SIG-M5 (cell line): ENCODE results near the gene VEGFC.

Experiments used
- DNase-seq: peaks from one replicate; lab custom pipeline; 2025; lab: John Stamatoyannopoulos, UW

The VEGFC gene

DNA sequence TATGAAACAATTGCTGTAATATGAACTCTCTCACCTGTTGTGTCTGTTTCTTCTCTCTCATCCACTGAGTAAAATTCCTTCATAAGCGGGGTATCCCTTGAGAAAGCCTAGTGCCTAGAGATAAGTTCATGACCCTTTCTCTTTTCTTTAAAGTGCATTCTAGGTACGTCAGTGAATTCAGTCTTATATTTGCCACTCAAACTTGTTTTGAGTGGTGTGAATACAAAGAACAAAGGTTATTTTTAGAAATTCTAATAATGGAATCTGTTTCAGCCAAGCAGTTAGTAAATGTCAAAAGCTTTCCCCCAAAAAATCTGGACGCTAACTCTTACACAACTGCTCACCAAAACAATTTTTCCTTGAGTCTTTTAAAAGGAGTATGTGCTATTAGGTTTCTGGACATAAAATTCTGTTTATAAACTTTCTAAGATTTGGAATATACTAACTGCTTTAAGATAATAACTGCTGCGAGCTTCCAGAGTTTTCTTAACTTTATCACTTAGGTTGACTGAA is 112.0 kb downstream of the VEGFC start:
- DNase-seq: no peak

DNA sequence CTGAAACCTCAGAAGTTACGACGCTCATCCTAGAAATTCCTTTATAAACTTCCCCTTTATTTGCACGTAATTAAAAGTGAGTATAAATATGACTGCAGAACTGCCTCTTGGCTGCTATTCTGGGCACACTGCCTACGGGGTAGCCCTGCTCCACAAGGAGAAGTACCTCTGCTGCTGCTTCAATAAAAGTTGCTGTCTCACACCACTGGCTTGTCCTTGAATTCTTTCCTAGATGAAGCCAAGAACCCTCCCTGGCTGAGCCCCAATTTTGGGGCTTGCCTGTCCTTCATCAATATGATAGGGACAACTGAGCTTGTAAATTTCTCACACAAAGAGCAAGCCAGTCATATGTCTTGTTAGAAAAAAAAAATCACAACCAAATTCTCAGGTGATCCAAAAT is 115.8 kb downstream of the VEGFC start:
- DNase-seq: no peak

DNA sequence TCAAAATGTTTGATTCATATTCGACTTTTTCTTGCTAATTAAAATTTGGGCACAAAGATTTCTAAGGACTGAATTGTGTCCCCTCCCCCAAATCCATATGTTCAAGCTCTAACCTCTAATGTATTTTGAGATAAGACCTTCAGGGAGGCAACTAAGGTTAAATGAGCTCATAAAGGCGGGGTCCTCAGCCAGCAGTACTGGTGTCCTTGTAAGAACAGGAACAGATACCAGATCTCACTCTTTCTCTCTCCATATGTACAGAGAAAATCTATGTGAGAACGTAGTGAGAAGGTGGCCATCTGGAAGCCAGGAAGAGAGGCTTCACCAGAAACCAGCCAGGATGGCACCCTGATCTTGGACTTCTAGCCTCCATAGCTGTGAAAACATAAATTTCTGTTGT is 116.9 kb downstream of the VEGFC start:
- no peak for DNase-seq

DNA sequence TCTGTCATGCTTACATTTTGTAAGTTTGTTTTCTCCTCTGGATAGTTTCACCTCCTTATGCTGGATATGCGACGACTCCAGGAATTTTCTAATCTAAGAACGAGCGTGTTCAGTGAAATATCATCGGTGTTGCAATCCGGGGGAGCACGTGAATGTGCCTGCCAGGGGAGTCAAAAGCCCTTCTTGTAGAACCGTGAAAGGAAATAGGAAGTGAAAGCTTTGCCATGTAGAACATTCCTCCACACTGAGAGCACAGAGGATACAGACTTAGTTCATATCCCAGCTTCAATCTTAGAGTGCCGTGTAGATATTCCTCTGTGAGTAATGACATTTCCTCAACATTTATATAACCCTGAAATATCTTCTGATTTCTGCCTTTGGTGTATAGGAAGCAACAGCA is 121.2 kb downstream of the VEGFC start:
- DNase-seq: peak; percentile 60

DNA sequence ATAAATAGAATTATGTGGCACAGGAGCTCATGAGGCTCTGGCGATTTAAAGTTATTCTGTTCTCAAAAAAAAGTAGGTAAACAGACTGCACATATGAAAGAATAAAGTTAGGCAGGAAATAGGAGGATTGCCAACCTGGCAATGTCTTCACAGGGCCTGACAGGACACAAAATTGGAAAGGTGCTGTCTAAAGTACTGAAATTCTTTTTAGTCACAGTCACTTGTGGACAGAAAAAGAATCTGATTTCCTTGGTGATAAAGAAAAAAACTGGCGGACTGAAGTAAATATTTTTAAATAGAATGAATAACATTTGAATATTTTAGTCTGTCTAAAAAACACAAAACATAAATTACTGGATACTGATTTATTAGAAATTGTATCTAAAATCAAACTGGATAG is 124.4 kb downstream of the VEGFC start:
- DNase-seq: no peak

DNA sequence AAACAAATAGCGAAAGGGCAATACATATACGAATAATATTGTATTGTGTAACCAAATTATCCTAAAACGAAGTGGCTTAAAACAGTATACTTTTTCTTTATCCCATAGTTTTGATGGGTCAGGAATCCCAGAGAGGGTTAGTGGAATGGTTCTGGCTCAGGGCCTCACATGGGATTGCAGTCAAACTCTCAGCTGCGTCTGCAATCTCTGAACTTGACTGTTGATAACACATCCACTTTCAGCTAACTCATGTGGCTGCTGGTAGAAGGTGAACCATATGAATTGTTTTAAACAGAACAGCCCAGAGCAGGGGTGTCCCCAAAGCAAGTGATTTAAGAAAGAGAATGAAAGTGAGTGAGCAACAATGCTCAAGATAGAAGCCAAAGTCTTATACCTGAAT is 127.8 kb downstream of the VEGFC start:
- no peak for DNase-seq

DNA sequence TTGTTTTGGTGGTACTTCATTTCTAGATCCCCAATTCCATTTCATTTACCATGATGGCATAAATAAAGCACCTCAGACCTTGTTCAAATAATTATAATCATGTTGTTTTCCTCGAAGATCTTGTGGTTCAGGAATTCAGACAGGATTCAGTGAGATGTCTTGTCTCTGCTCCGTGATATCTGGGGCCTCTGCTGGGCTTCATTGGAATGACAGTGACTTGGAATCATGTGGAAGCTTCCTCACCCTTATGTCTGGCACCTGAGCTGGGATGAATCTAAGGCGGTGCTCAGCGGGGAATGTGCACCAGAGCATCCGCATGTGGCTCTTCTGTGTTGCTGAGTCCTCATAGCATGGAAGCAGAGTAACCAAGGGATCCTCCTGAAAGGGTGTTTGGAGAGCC is 132.2 kb downstream of the VEGFC start:
- DNase-seq: no peak

DNA sequence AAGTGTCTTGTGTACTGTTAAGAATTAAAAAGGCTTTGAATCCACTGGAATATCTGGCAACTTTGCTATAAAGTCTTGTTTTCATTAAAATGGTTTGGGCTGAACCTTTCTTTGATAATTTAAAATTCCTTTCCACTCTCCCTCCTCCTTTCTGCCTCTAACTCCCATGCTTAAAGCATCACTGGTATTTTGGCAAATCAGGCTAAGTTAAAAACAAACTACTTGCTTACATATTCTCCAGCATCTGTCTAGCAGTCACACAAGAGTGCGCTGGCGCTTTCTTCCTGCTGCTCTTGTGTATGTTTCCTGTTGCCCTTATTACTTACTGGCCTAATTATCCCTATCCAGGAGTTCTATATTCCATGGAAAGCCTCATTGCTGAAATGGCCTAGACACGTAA is 136.6 kb downstream of the VEGFC start:
- DNase-seq: no peak

DNA sequence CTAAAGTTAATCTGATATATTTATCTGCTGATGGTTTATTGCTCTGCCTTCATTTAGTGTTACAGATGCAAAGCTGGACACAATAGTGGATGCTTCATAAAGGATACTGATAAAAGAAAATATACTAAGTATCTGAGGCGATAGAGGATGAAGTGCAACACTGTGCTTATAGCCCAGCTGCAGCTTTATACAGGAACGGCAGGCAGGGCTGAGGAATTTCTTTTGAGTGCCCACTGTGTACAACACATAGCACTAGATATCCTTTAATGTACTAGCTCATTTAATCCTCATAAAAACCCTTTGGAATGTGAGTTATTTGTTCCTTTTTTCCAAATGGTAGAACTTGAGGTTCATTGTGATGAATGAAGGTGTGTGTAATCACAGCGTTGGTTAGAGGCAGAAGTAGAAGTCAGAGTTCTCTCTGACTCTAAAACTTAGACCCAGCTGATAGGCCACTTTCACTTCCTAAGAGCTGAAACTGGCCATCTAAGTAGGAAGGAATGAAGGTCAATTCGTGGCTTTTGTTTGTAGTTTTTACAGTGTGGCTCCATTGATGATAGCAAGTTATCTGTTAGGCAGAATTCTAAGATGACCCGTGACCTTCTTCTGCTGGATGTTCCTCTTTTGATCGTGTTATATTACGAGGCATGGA is 138.0 kb downstream of the VEGFC start:
- no peak for DNase-seq

DNA sequence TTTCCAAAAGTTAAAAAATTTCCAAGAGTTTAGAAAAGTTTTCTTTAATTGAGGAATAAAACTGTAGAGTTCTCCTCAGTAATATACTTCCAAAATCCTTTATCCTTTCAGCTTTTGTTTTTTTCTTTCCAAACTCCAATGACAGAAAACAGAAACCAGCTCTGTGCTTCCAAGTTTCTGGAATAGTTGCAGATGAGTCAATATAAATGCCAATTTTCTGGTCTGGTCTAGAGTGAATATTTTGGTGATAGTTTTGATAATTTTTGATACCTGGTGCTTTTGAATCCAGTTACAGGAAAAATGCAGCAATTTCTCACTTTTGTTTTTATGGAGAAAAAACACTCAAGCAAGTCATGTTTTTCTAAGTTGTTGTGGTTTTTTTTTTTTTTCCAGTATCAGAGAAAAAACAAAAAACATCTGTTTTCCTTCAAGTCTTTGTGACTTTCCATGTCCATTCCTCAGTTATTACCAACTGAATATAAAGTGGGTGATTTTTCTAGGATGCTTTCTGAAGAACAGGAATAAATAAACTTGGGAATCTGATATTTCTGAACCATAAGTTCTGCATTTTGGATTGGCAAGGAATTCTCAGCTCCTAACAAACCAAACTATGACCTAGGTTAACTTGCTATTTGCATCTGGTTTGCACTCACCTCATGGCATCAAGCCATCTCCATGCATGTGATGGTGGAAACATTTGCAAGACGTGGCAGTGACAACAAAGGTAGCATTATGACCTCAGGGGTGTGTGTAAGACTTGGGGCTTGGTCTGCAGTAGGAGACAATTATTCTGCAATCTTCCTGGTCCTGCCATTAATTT is 139.1 kb downstream of the VEGFC start:
- DNase-seq: no peak

DNA sequence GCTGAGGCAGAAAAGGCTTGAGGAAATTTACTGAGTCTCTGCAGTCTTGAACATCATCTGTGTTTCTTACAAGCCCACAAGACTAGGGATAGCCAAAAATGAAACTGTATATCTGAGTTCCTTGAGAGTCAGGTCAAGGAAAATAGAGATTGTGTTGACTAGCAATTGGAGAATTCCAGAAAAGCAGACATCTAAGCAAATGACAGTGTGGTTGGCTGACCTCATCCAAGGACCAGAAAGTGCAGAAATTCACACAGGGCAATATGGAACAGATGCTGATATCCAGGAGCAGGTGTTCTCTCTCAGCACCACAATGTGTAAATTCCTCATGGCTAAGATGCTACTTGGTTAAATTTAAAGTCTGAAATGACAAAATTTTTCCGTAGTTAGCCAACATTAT is 146.4 kb downstream of the VEGFC start:
- no peak for DNase-seq

DNA sequence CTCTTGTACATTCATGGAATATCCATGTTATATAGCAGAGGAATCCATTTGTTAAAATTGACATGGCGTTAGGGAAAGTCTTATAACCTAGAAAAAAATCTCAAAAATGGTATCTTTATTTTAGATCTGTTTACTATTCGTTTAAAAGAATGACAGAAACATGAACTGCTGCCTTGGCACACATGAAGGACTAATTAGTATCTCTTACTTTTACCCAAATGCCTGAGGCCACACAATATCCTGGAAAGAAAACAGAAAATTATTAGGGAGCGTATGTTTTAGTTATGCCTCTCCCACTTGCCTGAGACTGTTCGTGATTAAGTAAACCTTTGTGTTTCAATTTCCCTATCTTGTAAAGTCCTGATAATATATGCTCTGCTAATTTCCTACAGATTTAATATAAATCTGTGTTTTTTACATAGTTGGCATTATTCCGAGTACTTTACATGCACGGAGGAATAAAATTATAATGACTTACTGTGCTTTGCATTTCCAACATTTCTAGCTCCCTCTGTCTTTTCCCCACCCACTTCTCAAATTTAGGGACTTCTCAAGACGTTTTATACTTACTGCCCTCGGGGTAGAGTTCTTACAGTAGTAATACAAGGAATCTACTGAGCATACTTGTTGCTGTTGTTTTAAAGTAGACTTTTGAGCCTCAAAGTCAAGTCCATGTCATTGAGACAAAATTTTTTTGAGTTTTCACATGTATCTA is 147.3 kb downstream of the VEGFC start:
- DNase-seq: no peak

DNA sequence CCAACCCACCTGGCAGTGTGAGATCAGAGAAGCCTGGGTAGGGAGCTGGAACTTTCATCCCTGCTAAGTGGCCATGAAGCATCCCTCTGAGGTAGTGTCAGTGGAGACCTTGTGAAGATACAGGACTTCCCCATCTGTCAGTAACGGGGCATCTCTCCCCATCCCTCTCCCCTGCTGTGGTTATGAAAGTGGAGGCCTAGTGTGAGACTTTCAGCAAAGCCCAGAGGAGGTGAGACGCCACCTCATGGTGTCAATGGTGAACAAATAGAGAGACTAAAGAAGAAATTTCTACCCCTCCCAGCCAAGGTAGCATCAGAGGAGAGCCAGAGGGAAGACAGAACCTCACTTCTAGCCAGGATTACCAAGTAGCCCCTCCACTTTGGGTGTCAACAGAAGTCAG is 150.2 kb downstream of the VEGFC start:
- DNase-seq: no peak

DNA sequence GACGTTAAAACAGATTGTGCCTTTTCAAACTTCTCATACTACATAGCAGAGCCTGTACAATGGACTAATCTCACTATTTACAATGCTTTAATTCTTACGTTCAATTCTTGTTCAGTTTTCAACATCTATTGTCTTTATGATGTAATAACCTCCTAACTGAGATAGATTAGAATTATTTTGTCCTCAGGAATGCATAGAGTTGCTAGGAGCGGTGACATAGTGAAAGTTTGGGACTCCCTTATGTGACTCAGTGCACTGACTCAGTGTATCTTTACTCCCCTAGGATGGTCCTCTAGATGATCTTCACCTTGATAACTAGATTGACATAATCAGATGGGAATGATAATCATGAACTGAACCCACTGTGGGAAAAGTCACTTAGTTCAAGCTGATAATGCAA is 151.5 kb downstream of the VEGFC start:
- DNase-seq: no peak

DNA sequence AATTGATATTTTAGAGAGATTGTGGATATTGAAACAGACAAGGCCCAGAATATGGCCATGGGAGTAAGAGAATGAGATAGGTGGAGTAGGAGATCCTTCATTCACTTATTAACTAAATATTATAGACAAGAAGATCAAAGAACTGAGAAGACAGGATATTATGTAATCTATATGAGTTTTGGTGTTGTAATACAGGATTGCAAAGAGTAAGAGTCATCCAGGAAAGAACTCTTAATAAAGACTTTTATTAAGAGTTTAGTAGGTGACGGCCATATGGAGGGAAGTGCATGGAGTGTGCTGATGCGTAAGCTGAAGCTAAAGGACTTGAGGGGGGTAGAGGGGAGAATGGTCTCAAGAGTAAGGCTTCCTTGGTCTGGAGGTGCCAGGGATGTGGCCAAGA is 153.7 kb downstream of the VEGFC start:
- no peak for DNase-seq

DNA sequence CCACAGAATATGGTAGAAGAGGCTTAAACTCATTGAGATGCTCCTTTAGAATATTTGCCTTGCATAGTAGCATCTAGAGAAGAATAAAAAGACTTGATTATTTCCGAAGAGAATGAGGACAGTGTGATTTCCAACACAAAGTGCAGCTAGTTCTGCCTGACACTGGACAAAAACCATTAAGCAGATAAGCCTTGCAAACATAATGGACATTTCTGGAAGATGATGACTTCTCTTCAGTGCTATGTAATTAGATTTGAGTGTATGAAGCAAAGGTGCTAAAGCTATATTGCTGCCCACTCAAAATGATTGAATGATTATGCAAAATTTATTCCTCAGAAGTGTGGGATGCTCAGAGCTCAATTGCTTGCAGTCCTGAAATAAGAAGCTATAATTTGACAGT is 156.4 kb downstream of the VEGFC start:
- DNase-seq: no peak

DNA sequence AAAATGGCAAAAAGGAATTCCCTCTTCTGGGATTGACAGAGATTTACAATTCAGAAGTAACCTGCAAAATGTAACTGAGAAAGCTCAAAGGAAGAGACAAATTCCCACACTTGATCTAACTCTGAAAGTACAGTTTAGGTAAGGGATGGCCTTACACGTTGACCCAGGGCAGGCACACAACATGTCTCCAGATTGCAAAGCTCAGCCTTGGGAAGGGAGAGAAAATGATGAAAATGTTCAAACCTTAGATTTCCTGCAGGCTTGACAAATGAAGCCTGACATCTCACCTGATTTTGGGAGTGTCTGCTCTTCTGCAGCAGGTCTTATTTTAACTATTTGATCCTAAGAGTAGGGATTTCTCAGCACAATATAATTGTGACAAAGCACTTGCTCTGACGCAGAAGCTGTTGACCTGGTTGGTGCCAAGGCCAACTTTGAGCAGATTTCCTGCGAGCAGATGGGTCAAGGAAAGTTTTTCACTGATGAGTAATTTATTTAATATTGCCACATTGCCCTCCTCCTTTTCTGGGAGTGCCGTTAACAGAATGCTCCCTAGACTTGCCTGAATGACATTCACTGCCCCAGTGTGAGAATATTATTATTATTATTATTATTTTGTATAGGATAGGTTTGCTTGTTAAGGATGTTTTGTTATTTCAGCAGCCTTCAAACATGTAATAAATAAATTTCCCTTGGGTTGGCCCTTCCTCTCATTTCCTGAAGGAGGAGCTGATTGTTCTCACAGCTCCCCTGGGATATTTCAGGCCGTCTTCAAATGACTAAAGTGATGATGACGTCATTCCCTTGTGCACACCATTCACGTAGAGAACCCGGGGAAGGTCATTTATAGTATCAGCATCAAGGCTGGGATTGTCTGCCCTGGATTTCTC is 157.1 kb downstream of the VEGFC start:
- DNase-seq: no peak
